Hematopoietic multipotent progenitor cell (in vitro differentiated cells): Measurements from ENCODE around the gene LTBP1. TPM values are rescaled to one million over a fixed set of nuclear protein-coding genes. Genes with fewer than 3 reads are reported as not detected.
"Not testable (repeated sequence)": the region's sequence is repeated elsewhere in the genome, so short reads cannot be mapped to it uniquely, and the experiment has no call there.

Source experiments
- DNase-seq, 3 donors: peaks; one replicate each; pipeline ENCODE4 v3.0.0-alpha.2; 2011 to 2015; ENCODE audit warnings: low read depth in 2 of 3, low spot score in 2 of 3
- small RNA-seq: library from RNA; depleted of rRNA; stranded (forward); fragments of <200 nt; gene quantifications from one replicate; pipeline ENCODE3, GENCODE V24; 2012
- total RNA-seq: library from RNA; depleted of rRNA; stranded (reverse); fragments of >200 nt; gene quantifications from one replicate; pipeline ENCODE4 v1.2.3, GENCODE V29; 2012

LTBP1 gene
- total RNA-seq, 1 donor: 4.3 TPM

- DNase-seq: peak in 2 of 3 donors; percentile 56 to 77
These were observed 490.5 kb downstream of the LTBP1 start for GRCh38 chr2:33437297-33437696.

GRCh38 chr2:33437815-33438214, 491.1 kb downstream of the LTBP1 start:
- no peak for DNase-seq

- DNase-seq: peak in 2 of 3 donors; percentile 58 to 79
These were observed 494.6 kb downstream of the LTBP1 start for GRCh38 chr2:33441235-33441810.

GRCh38 chr2:33442052-33442451, 495.3 kb downstream of the LTBP1 start:
- not testable (repeated sequence) for DNase-seq

- DNase-seq: no peak
These were observed 495.9 kb downstream of the LTBP1 start for GRCh38 chr2:33442528-33443079.

- no peak for DNase-seq
These were observed 496.6 kb downstream of the LTBP1 start for GRCh38 chr2:33443274-33443829.

GRCh38 chr2:33444967-33445366, 498.2 kb downstream of the LTBP1 start:
- DNase-seq: no peak

- peak in 1 of 3 donors; percentile 18 for DNase-seq
These were observed 501.6 kb downstream of the LTBP1 start for GRCh38 chr2:33448220-33448899.

Small RNA genes lying within 50 kb of the gene (small RNA-seq; reads per million reads assigned to genes)
- gene RF00019 (not detected), gene RNA5SP91 (not detected), gene RNA5SP92 (not detected)
